ENCODE results near the gene ANGPTL2.

DNA sequence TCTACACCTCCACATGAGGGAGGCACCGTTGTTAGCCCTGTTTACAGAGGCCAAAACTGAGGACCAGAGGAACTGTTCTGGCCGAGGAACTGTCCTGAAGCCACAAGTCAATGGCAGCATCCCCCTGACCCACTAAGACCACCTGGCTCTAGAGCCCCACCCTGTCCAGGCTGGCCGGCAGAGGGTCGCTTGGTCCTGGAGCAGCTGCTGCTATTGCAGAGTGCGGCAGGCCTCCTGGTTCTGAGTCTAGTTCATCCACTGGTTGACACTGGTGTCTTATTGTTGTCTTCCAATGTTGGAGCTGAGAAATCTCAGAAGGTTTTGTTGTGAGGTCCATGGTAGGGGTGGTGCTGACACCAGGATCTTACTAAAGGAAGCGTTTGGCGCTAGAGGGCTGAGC lies 26.6 kb upstream of the ANGPTL2 start:
- TF ChIP-seq, protein P1, sequence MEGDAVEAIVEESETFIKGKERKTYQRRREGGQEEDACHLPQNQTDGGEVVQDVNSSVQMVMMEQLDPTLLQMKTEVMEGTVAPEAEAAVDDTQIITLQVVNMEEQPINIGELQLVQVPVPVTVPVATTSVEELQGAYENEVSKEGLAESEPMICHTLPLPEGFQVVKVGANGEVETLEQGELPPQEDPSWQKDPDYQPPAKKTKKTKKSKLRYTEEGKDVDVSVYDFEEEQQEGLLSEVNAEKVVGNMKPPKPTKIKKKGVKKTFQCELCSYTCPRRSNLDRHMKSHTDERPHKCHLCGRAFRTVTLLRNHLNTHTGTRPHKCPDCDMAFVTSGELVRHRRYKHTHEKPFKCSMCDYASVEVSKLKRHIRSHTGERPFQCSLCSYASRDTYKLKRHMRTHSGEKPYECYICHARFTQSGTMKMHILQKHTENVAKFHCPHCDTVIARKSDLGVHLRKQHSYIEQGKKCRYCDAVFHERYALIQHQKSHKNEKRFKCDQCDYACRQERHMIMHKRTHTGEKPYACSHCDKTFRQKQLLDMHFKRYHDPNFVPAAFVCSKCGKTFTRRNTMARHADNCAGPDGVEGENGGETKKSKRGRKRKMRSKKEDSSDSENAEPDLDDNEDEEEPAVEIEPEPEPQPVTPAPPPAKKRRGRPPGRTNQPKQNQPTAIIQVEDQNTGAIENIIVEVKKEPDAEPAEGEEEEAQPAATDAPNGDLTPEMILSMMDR (IDR thresholded peaks at IDR 0.05 in 2 of 3, conservative IDR thresholded peaks at IDR 0.05 in 1 of 3; ENCODE audit: insufficient read depth in 2 of 3, low read depth in 1 of 3, low read length in 3 of 3): no peak
- TF ChIP-seq, protein P2, sequence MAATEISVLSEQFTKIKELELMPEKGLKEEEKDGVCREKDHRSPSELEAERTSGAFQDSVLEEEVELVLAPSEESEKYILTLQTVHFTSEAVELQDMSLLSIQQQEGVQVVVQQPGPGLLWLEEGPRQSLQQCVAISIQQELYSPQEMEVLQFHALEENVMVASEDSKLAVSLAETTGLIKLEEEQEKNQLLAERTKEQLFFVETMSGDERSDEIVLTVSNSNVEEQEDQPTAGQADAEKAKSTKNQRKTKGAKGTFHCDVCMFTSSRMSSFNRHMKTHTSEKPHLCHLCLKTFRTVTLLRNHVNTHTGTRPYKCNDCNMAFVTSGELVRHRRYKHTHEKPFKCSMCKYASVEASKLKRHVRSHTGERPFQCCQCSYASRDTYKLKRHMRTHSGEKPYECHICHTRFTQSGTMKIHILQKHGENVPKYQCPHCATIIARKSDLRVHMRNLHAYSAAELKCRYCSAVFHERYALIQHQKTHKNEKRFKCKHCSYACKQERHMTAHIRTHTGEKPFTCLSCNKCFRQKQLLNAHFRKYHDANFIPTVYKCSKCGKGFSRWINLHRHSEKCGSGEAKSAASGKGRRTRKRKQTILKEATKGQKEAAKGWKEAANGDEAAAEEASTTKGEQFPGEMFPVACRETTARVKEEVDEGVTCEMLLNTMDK (IDR thresholded peaks at IDR 0.05; ENCODE audit: borderline replicate concordance, insufficient read depth, low read depth, low read length, poor library complexity, severe bottlenecking): no peak
- TF ChIP-seq KHSRP (IDR thresholded peaks at IDR 0.05) (no peak), KDM1A (IDR thresholded peaks at IDR 0.05) (no peak), CBX3 (IDR thresholded peaks at IDR 0.05; ENCODE audit: borderline replicate concordance in 1 of 2, low read length in 2 of 2) (no peak), RBBP5 (IDR thresholded peaks at IDR 0.05; ENCODE audit: borderline replicate concordance, insufficient read depth, low read length, poor library complexity, severe bottlenecking) (no peak), POLR2A (conservative IDR thresholded peaks at IDR 0.05) (no peak), ZFP36 (IDR thresholded peaks at IDR 0.05; ENCODE audit: low read depth, low read length, partially characterized antibody) (no peak)
- TF ChIP-seq, protein P3, sequence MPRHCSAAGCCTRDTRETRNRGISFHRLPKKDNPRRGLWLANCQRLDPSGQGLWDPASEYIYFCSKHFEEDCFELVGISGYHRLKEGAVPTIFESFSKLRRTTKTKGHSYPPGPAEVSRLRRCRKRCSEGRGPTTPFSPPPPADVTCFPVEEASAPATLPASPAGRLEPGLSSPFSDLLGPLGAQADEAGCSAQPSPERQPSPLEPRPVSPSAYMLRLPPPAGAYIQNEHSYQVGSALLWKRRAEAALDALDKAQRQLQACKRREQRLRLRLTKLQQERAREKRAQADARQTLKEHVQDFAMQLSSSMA (CRISPR knock-in tag; IDR thresholded peaks at IDR 0.05): no peak
- TF ChIP-seq, protein P4, sequence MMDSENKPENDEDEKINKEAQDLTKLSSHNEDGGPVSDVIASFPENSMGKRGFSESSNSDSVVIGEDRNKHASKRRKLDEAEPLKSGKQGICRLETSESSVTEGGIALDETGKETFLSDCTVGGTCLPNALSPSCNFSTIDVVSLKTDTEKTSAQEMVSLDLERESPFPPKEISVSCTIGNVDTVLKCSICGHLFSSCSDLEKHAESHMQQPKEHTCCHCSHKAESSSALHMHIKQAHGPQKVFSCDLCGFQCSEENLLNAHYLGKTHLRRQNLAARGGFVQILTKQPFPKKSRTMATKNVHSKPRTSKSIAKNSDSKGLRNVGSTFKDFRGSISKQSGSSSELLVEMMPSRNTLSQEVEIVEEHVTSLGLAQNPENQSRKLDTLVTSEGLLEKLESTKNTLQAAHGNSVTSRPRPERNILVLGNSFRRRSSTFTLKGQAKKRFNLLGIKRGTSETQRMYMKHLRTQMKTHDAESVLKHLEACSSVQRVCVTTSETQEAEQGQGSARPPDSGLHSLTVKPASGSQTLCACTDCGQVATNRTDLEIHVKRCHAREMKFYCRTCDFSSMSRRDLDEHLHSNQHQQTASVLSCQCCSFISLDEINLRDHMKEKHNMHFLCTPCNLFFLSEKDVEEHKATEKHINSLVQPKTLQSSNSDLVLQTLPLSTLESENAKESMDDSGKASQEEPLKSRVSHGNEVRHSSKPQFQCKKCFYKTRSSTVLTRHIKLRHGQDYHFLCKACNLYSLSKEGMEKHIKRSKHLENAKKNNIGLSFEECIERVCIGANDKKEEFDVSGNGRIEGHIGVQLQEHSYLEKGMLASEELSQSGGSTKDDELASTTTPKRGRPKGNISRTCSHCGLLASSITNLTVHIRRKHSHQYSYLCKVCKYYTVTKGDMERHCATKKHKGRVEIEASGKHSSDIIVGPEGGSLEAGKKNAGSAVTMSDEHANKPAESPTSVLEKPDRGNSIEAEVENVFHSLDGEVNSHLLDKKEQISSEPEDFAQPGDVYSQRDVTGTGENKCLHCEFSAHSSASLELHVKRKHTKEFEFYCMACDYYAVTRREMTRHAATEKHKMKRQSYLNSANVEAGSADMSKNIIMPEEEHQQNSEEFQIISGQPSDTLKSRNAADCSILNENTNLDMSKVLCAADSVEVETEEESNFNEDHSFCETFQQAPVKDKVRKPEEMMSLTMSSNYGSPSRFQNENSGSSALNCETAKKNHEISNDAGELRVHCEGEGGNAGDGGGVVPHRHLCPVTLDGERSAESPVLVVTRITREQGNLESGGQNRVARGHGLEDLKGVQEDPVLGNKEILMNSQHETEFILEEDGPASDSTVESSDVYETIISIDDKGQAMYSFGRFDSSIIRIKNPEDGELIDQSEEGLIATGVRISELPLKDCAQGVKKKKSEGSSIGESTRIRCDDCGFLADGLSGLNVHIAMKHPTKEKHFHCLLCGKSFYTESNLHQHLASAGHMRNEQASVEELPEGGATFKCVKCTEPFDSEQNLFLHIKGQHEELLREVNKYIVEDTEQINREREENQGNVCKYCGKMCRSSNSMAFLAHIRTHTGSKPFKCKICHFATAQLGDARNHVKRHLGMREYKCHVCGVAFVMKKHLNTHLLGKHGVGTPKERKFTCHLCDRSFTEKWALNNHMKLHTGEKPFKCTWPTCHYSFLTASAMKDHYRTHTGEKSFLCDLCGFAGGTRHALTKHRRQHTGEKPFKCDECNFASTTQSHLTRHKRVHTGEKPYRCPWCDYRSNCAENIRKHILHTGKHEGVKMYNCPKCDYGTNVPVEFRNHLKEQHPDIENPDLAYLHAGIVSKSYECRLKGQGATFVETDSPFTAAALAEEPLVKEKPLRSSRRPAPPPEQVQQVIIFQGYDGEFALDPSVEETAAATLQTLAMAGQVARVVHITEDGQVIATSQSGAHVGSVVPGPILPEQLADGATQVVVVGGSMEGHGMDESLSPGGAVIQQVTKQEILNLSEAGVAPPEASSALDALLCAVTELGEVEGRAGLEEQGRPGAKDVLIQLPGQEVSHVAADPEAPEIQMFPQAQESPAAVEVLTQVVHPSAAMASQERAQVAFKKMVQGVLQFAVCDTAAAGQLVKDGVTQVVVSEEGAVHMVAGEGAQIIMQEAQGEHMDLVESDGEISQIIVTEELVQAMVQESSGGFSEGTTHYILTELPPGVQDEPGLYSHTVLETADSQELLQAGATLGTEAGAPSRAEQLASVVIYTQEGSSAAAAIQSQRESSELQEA (IDR thresholded peaks at IDR 0.05; ENCODE audit: low read depth): no peak

Data from K562 (cell line).